Body of pancreas (tissue), 4 donors: Measurements from ENCODE around the gene PEX1.

Experiments used
- CTCF ChIP-seq, 7 experiments: fragments of 450-650 bp in 4 of 7; fragments of 200-600 bp in 3 of 7; sonication (generic) in 3 of 7; IDR thresholded peaks; one replicate each; pipeline ENCODE4 v1.5.1; 2016 to 2019; ENCODE audit warnings: antibody characterized with exemption in 7 of 7
- POLR2A ChIP-seq, 3 donors: fragments of 450-650 bp; IDR thresholded peaks; one replicate each; pipeline ENCODE4 v1.6.1; 2016; ENCODE audit warnings: antibody characterized with exemption in 3 of 3, mild to moderate bottlenecking in 2 of 3

- TF ChIP-seq POLR2A (IDR thresholded peaks at IDR 0.05) (no peak), CTCF (IDR thresholded peaks at IDR 0.05) (no peak)
Measured at GRCh38 chr7:92517631-92518030, 10.7 kb downstream of the PEX1 start.
